ENCODE measurements around the gene SMG6. TPM values are rescaled to one million over a fixed set of nuclear protein-coding genes. Genes with fewer than 3 reads are reported as not detected.
A peak's percentile ranks its signal among the peaks of the same experiment; 100 is the strongest.

Gene SMG6
- total RNA-seq, 6 experiments from 2014 or later, result 7.4 to 10.4 (median 8.9) TPM

DNA sequence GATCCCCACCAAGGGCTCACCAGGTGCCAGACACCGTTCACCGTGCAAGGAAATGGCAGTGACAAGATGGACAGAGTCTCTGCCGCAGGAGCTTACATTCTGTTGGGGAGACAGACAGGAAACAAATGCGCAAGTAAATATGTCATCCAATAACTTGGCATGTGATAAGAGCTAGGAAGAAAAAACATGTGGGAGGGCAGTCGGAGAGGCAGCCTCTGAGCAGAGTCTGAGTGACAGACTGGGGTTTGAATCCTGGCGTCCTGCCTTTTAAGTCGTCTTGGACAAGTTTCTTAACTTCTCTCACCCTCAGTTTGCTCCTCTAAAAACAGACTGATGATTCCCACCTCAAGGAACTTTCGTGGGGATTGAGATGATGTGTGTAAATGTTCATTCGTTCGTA, 40.9 kb upstream of the SMG6 start:
- 84% methylated on average over 6 of the region's 10 CpGs for WGBS (ENCODE audit: insufficient coverage, low coverage, low lambda C conversion rate, missing lambda C conversion rate)
- Histone ChIP-seq H3K9me3 (no peaks in the 10 kb centered on the region), H3K27ac (no peak overlapping the region), H3K36me3 (no peaks in the 10 kb centered on the region), H3K4me1 (peaks cover 0 to 9% (median 5%) of the 10 kb centered on the region in 4 donors), H3K4me3 (no peak overlapping the region), H3K27me3 (no peaks in the 10 kb centered on the region)
- no peak for ATAC-seq
- intact Hi-C loops (cut with DNase I), result no loop called here
- TF ChIP-seq, protein P1, sequence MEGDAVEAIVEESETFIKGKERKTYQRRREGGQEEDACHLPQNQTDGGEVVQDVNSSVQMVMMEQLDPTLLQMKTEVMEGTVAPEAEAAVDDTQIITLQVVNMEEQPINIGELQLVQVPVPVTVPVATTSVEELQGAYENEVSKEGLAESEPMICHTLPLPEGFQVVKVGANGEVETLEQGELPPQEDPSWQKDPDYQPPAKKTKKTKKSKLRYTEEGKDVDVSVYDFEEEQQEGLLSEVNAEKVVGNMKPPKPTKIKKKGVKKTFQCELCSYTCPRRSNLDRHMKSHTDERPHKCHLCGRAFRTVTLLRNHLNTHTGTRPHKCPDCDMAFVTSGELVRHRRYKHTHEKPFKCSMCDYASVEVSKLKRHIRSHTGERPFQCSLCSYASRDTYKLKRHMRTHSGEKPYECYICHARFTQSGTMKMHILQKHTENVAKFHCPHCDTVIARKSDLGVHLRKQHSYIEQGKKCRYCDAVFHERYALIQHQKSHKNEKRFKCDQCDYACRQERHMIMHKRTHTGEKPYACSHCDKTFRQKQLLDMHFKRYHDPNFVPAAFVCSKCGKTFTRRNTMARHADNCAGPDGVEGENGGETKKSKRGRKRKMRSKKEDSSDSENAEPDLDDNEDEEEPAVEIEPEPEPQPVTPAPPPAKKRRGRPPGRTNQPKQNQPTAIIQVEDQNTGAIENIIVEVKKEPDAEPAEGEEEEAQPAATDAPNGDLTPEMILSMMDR (IDR thresholded peaks at IDR 0.05), result no peak
- TF ChIP-seq POLR2A (IDR thresholded peaks at IDR 0.05), result no peak
- no peak for DNase-seq

DNA sequence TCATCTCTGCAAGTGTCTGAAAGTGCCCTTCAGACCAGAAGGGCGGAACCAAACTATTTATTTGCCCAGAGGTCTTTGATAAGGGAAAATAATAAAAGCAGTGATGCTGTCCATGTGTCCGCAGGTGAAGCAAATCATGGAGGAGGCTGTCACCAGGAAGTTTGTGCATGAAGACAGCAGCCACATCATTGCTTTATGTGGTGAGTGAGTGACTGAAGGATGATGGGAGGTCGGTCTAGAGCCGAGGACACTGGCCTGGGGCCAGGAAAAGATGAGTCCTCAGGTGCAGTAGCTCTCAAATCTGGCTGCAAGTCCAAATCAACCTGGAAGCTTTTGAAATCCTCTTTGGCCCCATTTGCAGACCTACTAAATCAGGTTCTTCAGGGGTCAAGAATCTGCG, 39.8 kb upstream of the SMG6 start:
- Histone ChIP-seq H3K36me3 (no peaks in the 10 kb centered on the region), H3K27ac (no peak overlapping the region), H3K4me1 (peaks cover 0 to 7% (median 4%) of the 10 kb centered on the region in 4 donors), H3K4me3 (no peak overlapping the region), H3K9me3 (no peaks in the 10 kb centered on the region), H3K27me3 (no peaks in the 10 kb centered on the region)
- WGBS (ENCODE audit: insufficient coverage, low coverage, low lambda C conversion rate, missing lambda C conversion rate), result 71% methylated on average over 5 of the region's 5 CpGs
- no peak for TF ChIP-seq POLR2A (IDR thresholded peaks at IDR 0.05)
- TF ChIP-seq, protein P1 (IDR thresholded peaks at IDR 0.05), result no peak
- intact Hi-C loops (cut with DNase I), result no loop called here
- no peak for ATAC-seq
- DNase-seq, result no peak

DNA sequence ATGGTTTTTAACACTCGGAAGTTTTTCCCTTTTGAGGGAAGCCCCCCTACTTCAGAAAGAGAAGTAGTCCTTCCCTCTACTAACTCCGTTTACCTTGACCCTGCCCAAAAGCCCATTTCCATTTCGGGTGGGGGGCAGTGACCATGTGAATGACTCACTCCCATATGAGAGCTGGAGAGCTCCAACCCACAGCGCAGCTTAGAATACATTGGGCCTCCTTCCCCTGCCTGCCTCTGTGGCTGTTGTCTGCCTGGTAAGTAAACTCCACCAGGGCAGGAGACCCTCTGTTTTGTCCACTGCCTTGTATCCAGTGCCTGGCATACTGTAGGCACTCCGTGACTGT, 34.7 kb upstream of the SMG6 start:
- Histone ChIP-seq H3K27ac (no peak overlapping the region), H3K9me3 (no peaks in the 10 kb centered on the region), H3K36me3 (peaks cover 0 to 18% (median 8%) of the 10 kb centered on the region in 4 donors), H3K4me3 (peak overlapping the region; percentile 47 to 98 (median 87)), H3K27me3 (no peaks in the 10 kb centered on the region), H3K4me1 (peaks cover 0 to 10% (median 5%) of the 10 kb centered on the region in 4 donors)
- 14% methylated on average over 4 of the region's 5 CpGs for WGBS (ENCODE audit: insufficient coverage, low coverage, low lambda C conversion rate, missing lambda C conversion rate)
- no peak for ATAC-seq
- DNase-seq, result no peak
- intact Hi-C loops (cut with DNase I), result no loop called here
- TF ChIP-seq POLR2A (IDR thresholded peaks at IDR 0.05), result no peak
- TF ChIP-seq, protein P1 (IDR thresholded peaks at IDR 0.05), result no peak

DNA sequence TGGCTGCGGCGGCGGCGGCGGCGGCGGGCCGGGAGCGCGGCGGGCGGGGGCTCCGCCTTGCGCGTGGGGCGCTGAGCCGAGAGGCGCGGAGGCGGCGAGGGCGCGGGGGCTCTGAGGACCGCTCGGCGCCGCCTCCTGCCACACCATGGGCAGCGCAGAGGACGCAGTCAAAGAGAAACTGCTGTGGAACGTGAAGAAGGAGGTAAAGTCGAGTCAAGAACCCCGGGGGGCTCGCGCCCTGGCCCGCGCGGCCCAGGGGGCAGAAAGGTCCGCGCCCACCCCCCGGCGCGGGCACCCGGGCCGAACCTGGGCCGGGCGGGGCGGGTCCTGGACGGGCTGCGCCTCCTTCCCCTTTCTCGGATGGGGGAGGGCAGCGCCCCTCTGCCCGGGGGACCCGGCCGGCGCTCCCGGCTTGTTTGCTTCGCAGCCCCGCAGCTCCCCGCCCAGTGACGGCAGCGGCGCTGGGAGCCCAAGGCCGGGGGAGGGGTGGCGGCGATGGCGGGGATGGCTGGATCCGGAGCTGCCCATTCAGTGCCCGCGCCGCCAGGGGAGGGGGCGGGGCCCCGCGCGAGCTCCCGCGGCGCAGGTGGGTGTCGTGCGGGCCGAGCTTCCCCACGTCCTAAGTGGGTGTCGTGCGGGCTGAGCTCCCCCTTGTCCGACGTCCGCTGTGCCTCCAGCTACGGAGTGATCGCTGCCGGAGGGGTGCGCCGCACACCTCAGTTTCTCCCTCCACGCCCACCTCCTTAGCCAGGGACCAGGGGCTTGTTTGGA, 34.1 kb upstream of the SMG6 start:
- Histone ChIP-seq H3K4me1 (peaks cover 0 to 10% (median 5%) of the 10 kb centered on the region in 4 donors), H3K36me3 (peaks cover 0 to 24% (median 12%) of the 10 kb centered on the region in 4 donors), H3K27ac (peak overlapping the region in 2 of 3 donors; percentile 65 to 71), H3K4me3 (peak overlapping the region; percentile 47 to 98 (median 87)), H3K9me3 (no peaks in the 10 kb centered on the region), H3K27me3 (no peaks in the 10 kb centered on the region)
- intact Hi-C loops (cut with DNase I), result no loop called here
- ATAC-seq, result peak; percentile 46 to 65 (median 53)
- peak; percentile 66 to 71 (median 69) for DNase-seq
- TF ChIP-seq, protein P1 (IDR thresholded peaks at IDR 0.05), result no peak
- peak; percentile 32 for TF ChIP-seq POLR2A (IDR thresholded peaks at IDR 0.05)
- 5% methylated on average over 8 of the region's 92 CpGs for WGBS (ENCODE audit: insufficient coverage, low coverage, low lambda C conversion rate, missing lambda C conversion rate)
